SK-N-SH treated with all-trans-retinoic acid at 6 μM for 48 hours (cell line): ENCODE measurements around the gene C2CD3.

Experiments
- ATAC-seq: fragments of 200-7000 bp; cut with Tn5 transposase; 3 replicates; pipeline ENCODE4 v1.9.1; 2020; ENCODE audit warnings: mild to moderate bottlenecking, moderate library complexity
- ARNTL ChIP-seq: fragments of 450-650 bp; formaldehyde crosslinking; IDR thresholded peaks from 2 replicates; pipeline ENCODE4 v1.5.0; 2020; ENCODE audit warnings: low read depth, mild to moderate bottlenecking, moderate library complexity, borderline replicate concordance
- BACH2 ChIP-seq: fragments of 250-450 bp; sonication (Bioruptor Pico); IDR thresholded peaks from 2 replicates; pipeline ENCODE4 v1.9.0; 2021; ENCODE audit warnings: mild to moderate bottlenecking, borderline replicate concordance
- CSDC2 ChIP-seq: fragments of 250-450 bp; sonication (Bioruptor Pico); IDR thresholded peaks from 2 replicates; pipeline ENCODE4 v1.5.0; 2020; ENCODE audit warnings: mild to moderate bottlenecking, moderate library complexity
- CSRNP3 ChIP-seq: fragments of 250-450 bp; sonication (Bioruptor Pico); IDR thresholded peaks from 2 replicates; pipeline ENCODE4 v1.5.1; 2021; ENCODE audit warnings: mild to moderate bottlenecking, moderate library complexity
- ESRRG ChIP-seq: fragments of 250-450 bp; sonication (Bioruptor Pico); IDR thresholded peaks from 2 replicates; pipeline ENCODE4 v1.6.1; 2021; ENCODE audit warnings: mild to moderate bottlenecking
- GLIS3 ChIP-seq: fragments of 250-450 bp; sonication (Bioruptor Pico); IDR thresholded peaks from 2 replicates; pipeline ENCODE4 v1.5.0; 2020; ENCODE audit warnings: mild to moderate bottlenecking, moderate library complexity
- ISL1 ChIP-seq: fragments of 250-450 bp; sonication (Bioruptor Pico); IDR thresholded peaks from 2 replicates; pipeline ENCODE4 v2.1.2; 2022; ENCODE audit warnings: mild to moderate bottlenecking, moderate library complexity
- OSR1 ChIP-seq: fragments of 250-450 bp; sonication (Bioruptor Pico); IDR thresholded peaks from 2 replicates; pipeline ENCODE4 v1.8.0; 2022; ENCODE audit warnings: moderate library complexity, mild to moderate bottlenecking, inconsistent platforms
- POU6F1 ChIP-seq: fragments of 250-450 bp; sonication (Bioruptor Pico); IDR thresholded peaks from 2 replicates; pipeline ENCODE4 v1.8.0; 2021; ENCODE audit warnings: low read depth, mild to moderate bottlenecking, moderate library complexity, borderline replicate concordance
- PPARA ChIP-seq: fragments of 250-450 bp; sonication (Bioruptor Pico); IDR thresholded peaks from 2 replicates; pipeline ENCODE4 v1.5.0; 2020; ENCODE audit warnings: mild to moderate bottlenecking, borderline replicate concordance
- RARB ChIP-seq: fragments of 250-450 bp; sonication (Bioruptor Pico); IDR thresholded peaks from 2 replicates; pipeline ENCODE4 v1.8.0; 2021; ENCODE audit warnings: mild to moderate bottlenecking, moderate library complexity
- SNAI2 ChIP-seq: fragments of 250-450 bp; sonication (Bioruptor Pico); IDR thresholded peaks from 2 replicates; pipeline ENCODE4 v1.5.0; 2020; ENCODE audit warnings: mild to moderate bottlenecking, moderate library complexity
- TCF4 ChIP-seq: fragments of 250-450 bp; sonication (Bioruptor Pico); IDR thresholded peaks from 2 replicates; pipeline ENCODE4 v1.8.0; 2021; ENCODE audit warnings: mild to moderate bottlenecking, moderate library complexity, borderline replicate concordance
- TOX ChIP-seq: fragments of 250-450 bp; sonication (Bioruptor Pico); IDR thresholded peaks from 2 replicates; pipeline ENCODE4 v1.8.0; 2021; ENCODE audit warnings: mild to moderate bottlenecking, moderate library complexity, borderline replicate concordance
- ZC3H10 ChIP-seq: fragments of 250-450 bp; sonication (Bioruptor Pico); IDR thresholded peaks from 2 replicates; pipeline ENCODE4 v1.5.1; 2021; ENCODE audit warnings: mild to moderate bottlenecking, moderate library complexity
- ZFP3 ChIP-seq: fragments of 250-450 bp; sonication (Bioruptor Pico); IDR thresholded peaks from 2 replicates; pipeline ENCODE4 v1.5.0; 2020; ENCODE audit warnings: mild to moderate bottlenecking, moderate library complexity
- ZFP30 ChIP-seq: fragments of 450-650 bp; formaldehyde crosslinking; IDR thresholded peaks from 2 replicates; pipeline ENCODE4 v1.5.0; 2022; ENCODE audit warnings: mild to moderate bottlenecking, moderate library complexity
- ZNF70 ChIP-seq: fragments of 450-650 bp; formaldehyde crosslinking; IDR thresholded peaks from 2 replicates; pipeline ENCODE4 v1.5.0; 2020; ENCODE audit warnings: mild to moderate bottlenecking, moderate library complexity
- ZNF8 ChIP-seq: fragments of 450-650 bp; formaldehyde crosslinking; IDR thresholded peaks from 2 replicates; pipeline ENCODE4 v1.5.0; 2020; ENCODE audit warnings: mild to moderate bottlenecking, moderate library complexity
- TF ChIP-seq, protein P1 (sequence below): fragments of 250-450 bp; sonication (Bioruptor Pico); IDR thresholded peaks from 2 replicates; pipeline ENCODE4 v1.8.0; 2020; ENCODE audit warnings: mild to moderate bottlenecking, moderate library complexity, borderline replicate concordance
- TF ChIP-seq, protein P2 (sequence below): fragments of 250-450 bp; sonication (Bioruptor Pico); IDR thresholded peaks from 2 replicates; pipeline ENCODE4 v1.5.0; 2020; ENCODE audit warnings: mild to moderate bottlenecking, moderate library complexity

C2CD3 gene

DNA sequence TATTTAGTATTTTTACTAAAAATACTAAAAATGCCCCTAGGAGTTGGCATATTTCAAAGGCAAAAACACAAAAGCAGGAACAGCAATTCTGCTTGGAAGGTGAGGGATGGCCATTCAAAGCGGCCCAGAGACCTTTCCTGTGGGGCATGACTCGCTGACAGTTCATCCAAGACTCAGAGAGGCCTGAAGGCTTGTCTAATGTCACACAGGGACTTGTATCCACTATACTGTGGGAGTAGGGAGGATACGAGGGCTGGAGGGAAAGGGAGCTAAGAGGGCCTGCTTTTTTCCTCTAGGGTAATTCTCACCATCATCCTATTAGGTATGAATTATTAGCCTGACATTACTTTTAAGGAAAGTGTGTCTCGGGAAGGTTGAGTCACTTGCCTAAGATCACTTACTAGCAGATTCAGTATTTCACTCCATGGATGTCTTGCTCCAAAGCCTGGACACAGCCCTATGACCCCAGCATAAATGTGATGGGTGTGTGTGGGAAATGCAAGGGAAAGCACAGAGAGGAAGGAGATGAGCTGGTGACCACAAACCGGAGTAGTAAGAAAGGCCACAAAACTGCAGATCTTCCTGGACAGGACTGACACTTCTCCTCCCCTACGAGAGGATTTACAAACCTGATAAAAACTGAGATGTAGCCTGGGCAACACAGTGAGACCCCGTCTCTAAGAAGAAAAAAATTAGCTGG, 145.2 kb downstream of the C2CD3 start:
- peak; percentile 39 for ATAC-seq
- TF ChIP-seq, protein P1, sequence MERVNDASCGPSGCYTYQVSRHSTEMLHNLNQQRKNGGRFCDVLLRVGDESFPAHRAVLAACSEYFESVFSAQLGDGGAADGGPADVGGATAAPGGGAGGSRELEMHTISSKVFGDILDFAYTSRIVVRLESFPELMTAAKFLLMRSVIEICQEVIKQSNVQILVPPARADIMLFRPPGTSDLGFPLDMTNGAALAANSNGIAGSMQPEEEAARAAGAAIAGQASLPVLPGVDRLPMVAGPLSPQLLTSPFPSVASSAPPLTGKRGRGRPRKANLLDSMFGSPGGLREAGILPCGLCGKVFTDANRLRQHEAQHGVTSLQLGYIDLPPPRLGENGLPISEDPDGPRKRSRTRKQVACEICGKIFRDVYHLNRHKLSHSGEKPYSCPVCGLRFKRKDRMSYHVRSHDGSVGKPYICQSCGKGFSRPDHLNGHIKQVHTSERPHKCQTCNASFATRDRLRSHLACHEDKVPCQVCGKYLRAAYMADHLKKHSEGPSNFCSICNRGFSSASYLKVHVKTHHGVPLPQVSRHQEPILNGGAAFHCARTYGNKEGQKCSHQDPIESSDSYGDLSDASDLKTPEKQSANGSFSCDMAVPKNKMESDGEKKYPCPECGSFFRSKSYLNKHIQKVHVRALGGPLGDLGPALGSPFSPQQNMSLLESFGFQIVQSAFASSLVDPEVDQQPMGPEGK (CRISPR knock-in tag) = no peak
- TF ChIP-seq ZC3H10 (no peak), PPARA (CRISPR knock-in tag) (no peak)
- TF ChIP-seq, all 23 proteins: peak for 0

- TF ChIP-seq TOX (no peak), ARNTL (CRISPR knock-in tag) (no peak), RARB (CRISPR knock-in tag) (no peak), BACH2 (no peak), ZNF70 (CRISPR knock-in tag) (no peak), POU6F1 (CRISPR knock-in tag) (no peak), ZFP30 (no peak), ZNF8 (CRISPR knock-in tag) (no peak), CSDC2 (no peak), CSRNP3 (CRISPR knock-in tag) (no peak)
- TF ChIP-seq, protein P2, sequence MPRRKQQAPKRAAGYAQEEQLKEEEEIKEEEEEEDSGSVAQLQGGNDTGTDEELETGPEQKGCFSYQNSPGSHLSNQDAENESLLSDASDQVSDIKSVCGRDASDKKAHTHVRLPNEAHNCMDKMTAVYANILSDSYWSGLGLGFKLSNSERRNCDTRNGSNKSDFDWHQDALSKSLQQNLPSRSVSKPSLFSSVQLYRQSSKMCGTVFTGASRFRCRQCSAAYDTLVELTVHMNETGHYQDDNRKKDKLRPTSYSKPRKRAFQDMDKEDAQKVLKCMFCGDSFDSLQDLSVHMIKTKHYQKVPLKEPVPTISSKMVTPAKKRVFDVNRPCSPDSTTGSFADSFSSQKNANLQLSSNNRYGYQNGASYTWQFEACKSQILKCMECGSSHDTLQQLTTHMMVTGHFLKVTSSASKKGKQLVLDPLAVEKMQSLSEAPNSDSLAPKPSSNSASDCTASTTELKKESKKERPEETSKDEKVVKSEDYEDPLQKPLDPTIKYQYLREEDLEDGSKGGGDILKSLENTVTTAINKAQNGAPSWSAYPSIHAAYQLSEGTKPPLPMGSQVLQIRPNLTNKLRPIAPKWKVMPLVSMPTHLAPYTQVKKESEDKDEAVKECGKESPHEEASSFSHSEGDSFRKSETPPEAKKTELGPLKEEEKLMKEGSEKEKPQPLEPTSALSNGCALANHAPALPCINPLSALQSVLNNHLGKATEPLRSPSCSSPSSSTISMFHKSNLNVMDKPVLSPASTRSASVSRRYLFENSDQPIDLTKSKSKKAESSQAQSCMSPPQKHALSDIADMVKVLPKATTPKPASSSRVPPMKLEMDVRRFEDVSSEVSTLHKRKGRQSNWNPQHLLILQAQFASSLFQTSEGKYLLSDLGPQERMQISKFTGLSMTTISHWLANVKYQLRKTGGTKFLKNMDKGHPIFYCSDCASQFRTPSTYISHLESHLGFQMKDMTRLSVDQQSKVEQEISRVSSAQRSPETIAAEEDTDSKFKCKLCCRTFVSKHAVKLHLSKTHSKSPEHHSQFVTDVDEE (CRISPR knock-in tag) = no peak
- no peak for ATAC-seq
Measured at GRCh38 chr11:74024261-74025029, 146.4 kb downstream of the C2CD3 start.

- TF ChIP-seq CSRNP3 (CRISPR knock-in tag) = no peak
- TF ChIP-seq OSR1 (CRISPR knock-in tag) = no peak
- no peak for TF ChIP-seq GLIS3 (CRISPR knock-in tag)
- no peak for TF ChIP-seq ESRRG (CRISPR knock-in tag)
- no peak for TF ChIP-seq TOX
- TF ChIP-seq ZC3H10 = no peak
- no peak for TF ChIP-seq CSDC2
- TF ChIP-seq BACH2 = no peak
- TF ChIP-seq ISL1 (CRISPR knock-in tag) = no peak
- no peak for TF ChIP-seq SNAI2
- TF ChIP-seq TCF4 (CRISPR knock-in tag) = no peak
- no peak for TF ChIP-seq PPARA (CRISPR knock-in tag)
- no peak for TF ChIP-seq POU6F1 (CRISPR knock-in tag)
- no peak for TF ChIP-seq ZFP3 (CRISPR knock-in tag)
- TF ChIP-seq, protein P1 (CRISPR knock-in tag) = no peak
- TF ChIP-seq ARNTL (CRISPR knock-in tag) = no peak
- no peak for ATAC-seq
Measured at GRCh38 chr11:74023276-74023675, 147.5 kb downstream of the C2CD3 start.
